A549 (cell line): Measurements from ENCODE around the gene CRIP2.

Experiments used
- CEBPB ChIP-seq, 2 experiments: fragments of >200 bp in 1 of 2; sonication (Bioruptor Twin) in 1 of 2; formaldehyde crosslinking in 1 of 2; IDR thresholded peaks; 2 replicates each; pipeline ENCODE4 v1.6.1; 2012 to 2016
- CHD2 ChIP-seq: fragments of 150-350 bp; IDR thresholded peaks from 2 replicates; pipeline ENCODE4 v1.6.1; 2014; ENCODE audit warnings: low read length; ENCODE audit not compliant: partially characterized antibody
- CTCF ChIP-seq: fragments of >200 bp; sonication (Bioruptor Twin); formaldehyde crosslinking; IDR thresholded peaks from 3 replicates; pipeline ENCODE4 v1.5.1; 2016
- E2F6 ChIP-seq: IDR thresholded peaks from 2 replicates; pipeline ENCODE4 v1.6.1; 2012; ENCODE audit warnings: low read depth, borderline replicate concordance
- ELK1 ChIP-seq: fragments of 150-350 bp; IDR thresholded peaks from 2 replicates; pipeline ENCODE4 v1.6.1; 2014; ENCODE audit warnings: low read depth, mild to moderate bottlenecking, low read length
- EP300 ChIP-seq, 2 experiments: fragments of >200 bp; sonication (Bioruptor Twin); formaldehyde crosslinking; IDR thresholded peaks; 2 replicates in 1 of 2; 3 replicates in 1 of 2; pipeline ENCODE4 v1.6.1; 2016 to 2017
- JUN ChIP-seq, 2 experiments: fragments of >200 bp; sonication (Bioruptor Twin); formaldehyde crosslinking; IDR thresholded peaks; 2 replicates in 1 of 2; 3 replicates in 1 of 2; pipeline ENCODE4 v1.6.1; 2016 to 2017
- MAZ ChIP-seq: fragments of 150-350 bp; IDR thresholded peaks from 2 replicates; pipeline ENCODE4 v1.6.1; 2014; ENCODE audit warnings: antibody characterized with exemption, low read depth, low read length, borderline replicate concordance
- POLR2A ChIP-seq: IDR thresholded peaks from 2 replicates; pipeline ENCODE4 v1.6.1; 2012; ENCODE audit warnings: mild to moderate bottlenecking, low read length
- REST ChIP-seq: fragments of 200-600 bp; sonication (generic); IDR thresholded peaks from 2 replicates; pipeline ENCODE4 v1.6.1; 2016; ENCODE audit warnings: antibody characterized with exemption, mild to moderate bottlenecking, moderate library complexity
- RFX5 ChIP-seq: fragments of 450-650 bp; IDR thresholded peaks from 2 replicates; pipeline ENCODE4 v1.7.1; 2014; ENCODE audit warnings: antibody characterized with exemption, mild to moderate bottlenecking, moderate library complexity
- RNF2 ChIP-seq: fragments of 200-600 bp; sonication (generic); IDR thresholded peaks from 2 replicates; pipeline ENCODE4 v1.6.1; 2016; ENCODE audit warnings: low read depth, mild to moderate bottlenecking, antibody characterized with exemption, moderate library complexity, borderline replicate concordance
- SMC3 ChIP-seq: fragments of >200 bp; sonication (Bioruptor Twin); formaldehyde crosslinking; IDR thresholded peaks from 3 replicates; pipeline ENCODE4 v1.6.1; 2018; ENCODE audit warnings: inconsistent platforms
- ZSCAN20 ChIP-seq: fragments of 250-450 bp; sonication (Bioruptor Pico); IDR thresholded peaks from 2 replicates; pipeline ENCODE4 v1.8.0; 2022; ENCODE audit warnings: mild to moderate bottlenecking, moderate library complexity

- TF ChIP-seq CTCF (no peak), ZSCAN20 (CRISPR knock-in tag) (no peak), RFX5 (no peak), POLR2A (no peak), E2F6 (no peak), EP300 (IDR thresholded peaks at IDR 0.05) (no peak), SMC3 (no peak), ELK1 (no peak), CEBPB (IDR thresholded peaks at IDR 0.05) (no peak), CHD2 (no peak), MAZ (no peak), JUN (IDR thresholded peaks at IDR 0.05) (no peak), RNF2 (no peak), REST (no peak)
Measured at GRCh38 chr14:105507247-105507646, 32.6 kb downstream of the CRIP2 start.
